Astrocyte (in vitro differentiated cells and primary cell): ENCODE data around the gene ZNF26.

Experiments used
- EZH2 ChIP-seq: IDR thresholded peaks from 2 replicates; pipeline ENCODE4 v1.6.1; 2012; ENCODE audit warnings: mild to moderate bottlenecking, low read length, inconsistent platforms; ENCODE audit not compliant: insufficient read depth
- TF ChIP-seq, protein P1 (sequence below): IDR thresholded peaks from 2 replicates; pipeline ENCODE4 v1.5.1; 2011; ENCODE audit warnings: low read depth, mild to moderate bottlenecking, inconsistent platforms, low read length, moderate library complexity; ENCODE audit not compliant: insufficient read depth

- TF ChIP-seq, protein P1, sequence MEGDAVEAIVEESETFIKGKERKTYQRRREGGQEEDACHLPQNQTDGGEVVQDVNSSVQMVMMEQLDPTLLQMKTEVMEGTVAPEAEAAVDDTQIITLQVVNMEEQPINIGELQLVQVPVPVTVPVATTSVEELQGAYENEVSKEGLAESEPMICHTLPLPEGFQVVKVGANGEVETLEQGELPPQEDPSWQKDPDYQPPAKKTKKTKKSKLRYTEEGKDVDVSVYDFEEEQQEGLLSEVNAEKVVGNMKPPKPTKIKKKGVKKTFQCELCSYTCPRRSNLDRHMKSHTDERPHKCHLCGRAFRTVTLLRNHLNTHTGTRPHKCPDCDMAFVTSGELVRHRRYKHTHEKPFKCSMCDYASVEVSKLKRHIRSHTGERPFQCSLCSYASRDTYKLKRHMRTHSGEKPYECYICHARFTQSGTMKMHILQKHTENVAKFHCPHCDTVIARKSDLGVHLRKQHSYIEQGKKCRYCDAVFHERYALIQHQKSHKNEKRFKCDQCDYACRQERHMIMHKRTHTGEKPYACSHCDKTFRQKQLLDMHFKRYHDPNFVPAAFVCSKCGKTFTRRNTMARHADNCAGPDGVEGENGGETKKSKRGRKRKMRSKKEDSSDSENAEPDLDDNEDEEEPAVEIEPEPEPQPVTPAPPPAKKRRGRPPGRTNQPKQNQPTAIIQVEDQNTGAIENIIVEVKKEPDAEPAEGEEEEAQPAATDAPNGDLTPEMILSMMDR, result no peak
- TF ChIP-seq EZH2, result no peak
These were observed at the start of gene ZNF26 for GRCh38 chr12:132986001-132986884.
